Neural progenitor cell (in vitro differentiated cells): ENCODE results near the gene TMEM145. TPM values are rescaled to one million over a fixed set of nuclear protein-coding genes. Genes with fewer than 3 reads are reported as not detected.

Source experiments
- DNase-seq: peaks from one replicate; pipeline ENCODE4 v3.0.0-alpha.2; 2016; ENCODE audit warnings: low spot score
- H2AFZ ChIP-seq: fragments of 200-600 bp; sonication (generic); replicated peaks from 2 replicates; pipeline ENCODE4 v1.6.1; 2016; ENCODE audit warnings: antibody characterized with exemption
- H3F3A ChIP-seq: fragments of 200-600 bp; sonication (generic); 2 replicates; pipeline ENCODE4 v1.6.1; 2016; ENCODE audit warnings: antibody characterized with exemption, low read depth
- H3K27ac ChIP-seq: fragments of 200-600 bp; sonication (generic); 2 replicates; pipeline ENCODE4 v1.5.1; 2016; ENCODE audit warnings: mild to moderate bottlenecking
- H3K27me3 ChIP-seq: fragments of 200-600 bp; sonication (generic); 2 replicates; pipeline ENCODE4 v1.6.1; 2016; ENCODE audit warnings: mild to moderate bottlenecking, moderate library complexity
- H3K36me3 ChIP-seq: fragments of 200-600 bp; sonication (generic); 2 replicates; pipeline ENCODE4 v1.5.1; 2016
- H3K4me1 ChIP-seq: fragments of 200-600 bp; sonication (generic); 2 replicates; pipeline ENCODE4 v1.6.1; 2016; ENCODE audit warnings: mixed run types
- H3K4me2 ChIP-seq: fragments of 200-600 bp; sonication (generic); 2 replicates; pipeline ENCODE4 v1.6.1; 2016
- H3K4me3 ChIP-seq: fragments of 200-600 bp; sonication (generic); 2 replicates; pipeline ENCODE4 v1.5.1; 2016
- H3K79me2 ChIP-seq: fragments of 200-600 bp; sonication (generic); 2 replicates; pipeline ENCODE4 v1.6.1; 2016; ENCODE audit warnings: low read depth
- H3K9ac ChIP-seq: fragments of 200-600 bp; sonication (generic); 2 replicates; pipeline ENCODE4 v1.6.1; 2016
- H3K9me3 ChIP-seq: fragments of 200-600 bp; sonication (generic); 2 replicates; pipeline ENCODE4 v1.5.1; 2016; ENCODE audit warnings: low read depth
- H4K20me1 ChIP-seq: fragments of 200-600 bp; sonication (generic); 2 replicates; pipeline ENCODE4 v1.6.1; 2016; ENCODE audit warnings: low read depth
- H3K27ac Mint-ChIP-seq: 3 replicates; pipeline ENCODE4 v1.8.0; 2021; ENCODE audit warnings: mixed read lengths
- H3K27me3 Mint-ChIP-seq: 2 replicates; pipeline ENCODE4 v1.8.0; 2022; ENCODE audit warnings: low read depth, mild to moderate bottlenecking, inconsistent platforms, moderate library complexity, mixed read lengths; ENCODE audit not compliant: insufficient read depth
- H3K36me3 Mint-ChIP-seq: 3 replicates; pipeline ENCODE4 v1.8.0; 2021; ENCODE audit warnings: mixed read lengths
- H3K4me1 Mint-ChIP-seq: 3 replicates; pipeline ENCODE4 v1.8.0; 2021; ENCODE audit warnings: mixed read lengths
- H3K4me3 Mint-ChIP-seq: 3 replicates; pipeline ENCODE4 v1.8.0; 2021; ENCODE audit warnings: mild to moderate bottlenecking, moderate library complexity, mixed read lengths
- H3K9me3 Mint-ChIP-seq: 3 replicates; pipeline ENCODE4 v1.8.0; 2020; ENCODE audit warnings: mixed read lengths
- CTCF ChIP-seq: fragments of 200-600 bp; sonication (generic); IDR thresholded peaks from 2 replicates; pipeline ENCODE4 v1.5.1; 2017; ENCODE audit warnings: antibody characterized with exemption, mild to moderate bottlenecking
- EZH2 ChIP-seq: fragments of 200-600 bp; sonication (generic); IDR thresholded peaks from 2 replicates; pipeline ENCODE4 v1.6.1; 2017; ENCODE audit warnings: antibody characterized with exemption, mild to moderate bottlenecking, moderate library complexity
- EZH2phosphoT487 ChIP-seq: fragments of 200-600 bp; sonication (generic); IDR thresholded peaks from 2 replicates; pipeline ENCODE4 v1.6.1; 2017; ENCODE audit warnings: antibody characterized with exemption
- total RNA-seq: library from RNA; depleted of rRNA; stranded (reverse); fragments of >200 nt; gene quantifications from 2 replicates; pipeline ENCODE4 v1.2.3, GENCODE V29; 2015; ENCODE audit warnings: low replicate concordance

TMEM145 gene
- total RNA-seq, 1 donor from 2014 or later = 6.6 TPM

GRCh38 chr19:42292042-42292960 lies 20.8 kb upstream of the TMEM145 start:
- peak overlapping the region; percentile 13 for H3K27ac ChIP-seq
- H3K4me3 ChIP-seq = no peak overlapping the region
- no peaks in the 10 kb centered on the region for H3K36me3 ChIP-seq
- Mint-ChIP-seq H3K9me3 (no peaks in the 10 kb centered on the region), H3K27me3 (peaks cover 5% of the 10 kb centered on the region), H3K4me3 (peak overlapping the region; percentile 14), H3K4me1 (peaks cover 2% of the 10 kb centered on the region), H3K36me3 (peaks cover 16% of the 10 kb centered on the region), H3K27ac (no peak overlapping the region)
- no peaks in the 10 kb centered on the region for H3K79me2 ChIP-seq
- H3K9me3 ChIP-seq = no peaks in the 10 kb centered on the region
- peaks cover 30% of the 10 kb centered on the region for H3F3A ChIP-seq
- no peak overlapping the region for H2AFZ ChIP-seq
- H3K9ac ChIP-seq = no peak overlapping the region
- no peak for DNase-seq
- H3K27me3 ChIP-seq = no peaks in the 10 kb centered on the region
- no peak overlapping the region for H3K4me2 ChIP-seq
- TF ChIP-seq EZH2 (no peak), CTCF (no peak), EZH2phosphoT487 (no peak)
- peaks cover 55% of the 10 kb centered on the region for H4K20me1 ChIP-seq
- no peaks in the 10 kb centered on the region for H3K4me1 ChIP-seq

- Histone ChIP-seq H3K4me1 (no peaks in the 10 kb centered on the region), H3K27me3 (no peaks in the 10 kb centered on the region), H3K27ac (no peak overlapping the region), H3F3A (peaks cover 30% of the 10 kb centered on the region), H3K79me2 (no peaks in the 10 kb centered on the region), H2AFZ (no peak overlapping the region), H3K9ac (no peak overlapping the region), H3K4me3 (no peak overlapping the region), H3K9me3 (no peaks in the 10 kb centered on the region), H3K4me2 (no peak overlapping the region), H4K20me1 (peaks cover 52% of the 10 kb centered on the region), H3K36me3 (no peaks in the 10 kb centered on the region)
- Mint-ChIP-seq H3K9me3 (no peaks in the 10 kb centered on the region), H3K36me3 (peaks cover 16% of the 10 kb centered on the region), H3K4me3 (no peak overlapping the region), H3K27me3 (peaks cover 5% of the 10 kb centered on the region), H3K4me1 (peaks cover 2% of the 10 kb centered on the region), H3K27ac (no peak overlapping the region)
- no peak for DNase-seq
- TF ChIP-seq EZH2phosphoT487 = no peak
- TF ChIP-seq CTCF = no peak
- no peak for TF ChIP-seq EZH2
Observed at GRCh38 chr19:42292963-42293362, 20.1 kb upstream of the TMEM145 start.

GRCh38 chr19:42293540-42293939 lies 19.6 kb upstream of the TMEM145 start:
- Mint-ChIP-seq H3K27me3 (peaks cover 5% of the 10 kb centered on the region), H3K4me3 (no peak overlapping the region), H3K27ac (peak overlapping the region; percentile 70), H3K4me1 (peaks cover 2% of the 10 kb centered on the region), H3K36me3 (peaks cover 16% of the 10 kb centered on the region), H3K9me3 (no peaks in the 10 kb centered on the region)
- Histone ChIP-seq H3F3A (peaks cover 30% of the 10 kb centered on the region), H3K9ac (no peak overlapping the region), H4K20me1 (peaks cover 48% of the 10 kb centered on the region), H2AFZ (no peak overlapping the region), H3K4me1 (no peaks in the 10 kb centered on the region), H3K27me3 (no peaks in the 10 kb centered on the region), H3K36me3 (no peaks in the 10 kb centered on the region), H3K27ac (no peak overlapping the region), H3K79me2 (no peaks in the 10 kb centered on the region), H3K4me2 (no peak overlapping the region), H3K9me3 (no peaks in the 10 kb centered on the region), H3K4me3 (no peak overlapping the region)
- peak; percentile 29 for DNase-seq
- no peak for TF ChIP-seq EZH2phosphoT487
- TF ChIP-seq EZH2 = no peak
- no peak for TF ChIP-seq CTCF
